Stomach (tissue), 9 donors: ENCODE results near the gene SPATA9. TPM values are rescaled to one million over a fixed set of nuclear protein-coding genes. Genes with fewer than 3 reads are reported as not detected.

Experiments used
- DNase-seq, 2 donors: peaks; one replicate each; pipeline versions ENCODE4 v3.0.0 to v3.0.0-alpha.2; 2013 to 2019
- H3K27ac ChIP-seq, 5 donors: fragments of 200-600 bp in 4 of 5; sonication (generic) in 4 of 5; one replicate each; pipeline ENCODE4 v1.5.1; 2013 to 2019; ENCODE audit warnings: mild to moderate bottlenecking in 1 of 5, moderate library complexity in 1 of 5
- H3K27me3 ChIP-seq, 3 donors: fragments of 200-600 bp; sonication (generic); one replicate each; pipeline ENCODE4 v1.5.1; 2017 to 2019; ENCODE audit warnings: mixed run types in 1 of 3
- H3K36me3 ChIP-seq, 4 donors: fragments of 200-600 bp; sonication (generic); 1 replicate in 3 of 4; 2 replicates in 1 of 4; pipeline ENCODE4 v1.5.1; 2016 to 2019
- H3K4me1 ChIP-seq, 4 donors: fragments of 200-600 bp; sonication (generic); one replicate each; pipeline ENCODE4 v1.5.1; 2016 to 2019
- H3K4me3 ChIP-seq, 4 donors: fragments of 200-600 bp; sonication (generic) in 3 of 4; one replicate each; pipeline ENCODE4 v1.5.1; 2016 to 2019; ENCODE audit warnings: mild to moderate bottlenecking in 1 of 4
- H3K9me3 ChIP-seq, 4 donors: fragments of 200-600 bp; sonication (generic); one replicate each; pipeline ENCODE4 v1.5.1; 2016 to 2019
- EP300 ChIP-seq: sonication (generic); formaldehyde crosslinking; IDR thresholded peaks from one replicate; pipeline ENCODE4 v1.6.1; 2017; ENCODE audit warnings: antibody characterized with exemption
- POLR2A ChIP-seq, 4 donors: fragments of 450-650 bp; IDR thresholded peaks; one replicate each; pipeline ENCODE4 v1.6.1; 2016; ENCODE audit warnings: antibody characterized with exemption in 4 of 4, control low read depth in 2 of 4, mild to moderate bottlenecking in 1 of 4, moderate library complexity in 1 of 4
- POLR2AphosphoS5 ChIP-seq, 3 donors: sonication (generic); formaldehyde crosslinking; IDR thresholded peaks; one replicate each; pipeline ENCODE4 v1.6.1; 2016; ENCODE audit warnings: antibody characterized with exemption in 3 of 3
- WGBS, 5 donors: extraction: QIAGEN DNeasy Blood & Tissue Kit in 3 of 5; methylation state at CpG; one replicate each; pipeline versions ENCODE4 v1.1.5 to v1.1.7; 2013 to 2018; 5-methylcytosine and 5-hydroxymethylcytosine counted together
- intact Hi-C: fragments of 100-400 bp; cut with DNase I; formaldehyde crosslinking; loops from one replicate; pipeline ENCODE4 v1.15.1; 2023; ENCODE audit warnings: low total_unique reads
- polyA plus RNA-seq, 3 donors: library from polyadenylated mRNA; stranded (reverse); fragments of 200-250 nt; gene quantifications; one replicate each; pipeline ENCODE4 v1.2.3, GENCODE V29; 2013
- total RNA-seq, 5 donors: library from RNA; depleted of rRNA; stranded (reverse); fragments of >200 nt; gene quantifications; one replicate each; pipeline versions ENCODE4 v1.1.0 to v1.2.3, GENCODE V29; 2014 to 2016
- TF ChIP-seq, protein P1 (sequence below), 7 experiments: fragments of 450-650 bp in 4 of 7; fragments of 200-600 bp in 3 of 7; sonication (generic) in 3 of 7; IDR thresholded peaks; one replicate each; pipeline ENCODE4 v1.5.1; 2016 to 2019; ENCODE audit warnings: antibody characterized with exemption in 7 of 7, control low read depth in 2 of 7, mild to moderate bottlenecking in 1 of 7
- donor health status: healthy with polysubstance abuse.
- donor health status: Bipolar disorder and iron deficiency.
- donor health status: healthy.

Gene SPATA9
- total and polyA plus RNA-seq, 8 donors = 0.35 to 0.55 TPM; not detected in 6

DNA sequence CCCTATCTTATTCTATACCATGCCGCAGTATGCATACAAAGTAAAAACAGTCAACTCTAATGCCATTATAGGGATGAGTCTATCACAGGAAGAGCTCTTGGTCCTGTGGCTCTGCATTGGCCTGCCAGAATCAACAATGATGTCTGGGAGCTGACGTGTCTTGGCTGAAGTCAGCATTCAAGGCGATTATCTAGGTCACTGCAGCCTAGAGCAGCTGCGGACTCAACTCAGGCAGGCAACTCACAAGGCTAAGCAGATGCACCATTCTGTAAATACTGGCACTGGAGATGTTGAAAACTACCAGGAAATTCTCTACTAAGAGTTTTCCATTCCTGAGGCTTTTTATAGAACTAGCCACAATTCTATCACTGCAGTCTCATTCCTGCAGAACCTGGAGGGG lies 13.3 kb downstream of the SPATA9 start:
- DNase-seq = peak; percentile 26 to 84
- Histone ChIP-seq H3K4me1 (peaks cover 0 to 25% (median 9%) of the 10 kb centered on the region in 4 donors), H3K4me3 (no peak overlapping the region), H3K27me3 (no peaks in the 10 kb centered on the region), H3K36me3 (no peaks in the 10 kb centered on the region), H3K9me3 (no peaks in the 10 kb centered on the region), H3K27ac (peak overlapping the region in 4 of 5 donors; percentile 44 to 76 (median 58))
- intact Hi-C loops = no loop called here
- TF ChIP-seq, protein P1, sequence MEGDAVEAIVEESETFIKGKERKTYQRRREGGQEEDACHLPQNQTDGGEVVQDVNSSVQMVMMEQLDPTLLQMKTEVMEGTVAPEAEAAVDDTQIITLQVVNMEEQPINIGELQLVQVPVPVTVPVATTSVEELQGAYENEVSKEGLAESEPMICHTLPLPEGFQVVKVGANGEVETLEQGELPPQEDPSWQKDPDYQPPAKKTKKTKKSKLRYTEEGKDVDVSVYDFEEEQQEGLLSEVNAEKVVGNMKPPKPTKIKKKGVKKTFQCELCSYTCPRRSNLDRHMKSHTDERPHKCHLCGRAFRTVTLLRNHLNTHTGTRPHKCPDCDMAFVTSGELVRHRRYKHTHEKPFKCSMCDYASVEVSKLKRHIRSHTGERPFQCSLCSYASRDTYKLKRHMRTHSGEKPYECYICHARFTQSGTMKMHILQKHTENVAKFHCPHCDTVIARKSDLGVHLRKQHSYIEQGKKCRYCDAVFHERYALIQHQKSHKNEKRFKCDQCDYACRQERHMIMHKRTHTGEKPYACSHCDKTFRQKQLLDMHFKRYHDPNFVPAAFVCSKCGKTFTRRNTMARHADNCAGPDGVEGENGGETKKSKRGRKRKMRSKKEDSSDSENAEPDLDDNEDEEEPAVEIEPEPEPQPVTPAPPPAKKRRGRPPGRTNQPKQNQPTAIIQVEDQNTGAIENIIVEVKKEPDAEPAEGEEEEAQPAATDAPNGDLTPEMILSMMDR (IDR thresholded peaks at IDR 0.05) = no peak
- no peak for TF ChIP-seq POLR2A (IDR thresholded peaks at IDR 0.05)
- peak; percentile 25 to 85 (median 46) for TF ChIP-seq POLR2AphosphoS5 (IDR thresholded peaks at IDR 0.05)
- peak; percentile 24 for TF ChIP-seq EP300
- 71 to 86% (median 76%) methylated on average over 4 of the region's 4 CpGs for WGBS, 5 donors

DNA sequence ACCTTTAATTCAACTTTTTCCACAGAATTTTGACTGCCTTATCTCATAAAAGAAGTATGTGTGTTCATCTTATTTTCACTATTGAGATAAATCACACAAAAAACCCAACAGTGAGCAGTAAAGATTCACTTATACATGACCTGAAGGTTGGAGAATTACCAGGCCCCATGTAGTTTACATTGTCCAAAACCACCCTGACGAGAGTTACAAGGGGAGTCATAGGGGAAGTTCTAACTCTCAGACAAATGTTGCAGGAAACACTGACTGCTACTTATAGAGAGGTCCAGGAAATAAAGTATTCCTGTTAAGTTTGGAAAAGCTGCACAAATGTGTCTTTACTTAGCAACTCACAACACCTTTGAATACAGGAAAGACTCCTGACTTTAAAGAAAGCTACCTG lies 14.1 kb downstream of the SPATA9 start:
- no peaks in the 10 kb centered on the region for H3K36me3 ChIP-seq
- WGBS, 5 donors = 72 to 79% (median 77%) methylated on average over 1 of the region's 1 CpG
- H3K27ac ChIP-seq = peak overlapping the region in 3 of 5 donors; percentile 43 to 76 (median 55)
- peaks cover 0 to 31% (median 15%) of the 10 kb centered on the region in 4 donors for H3K4me1 ChIP-seq
- no peaks in the 10 kb centered on the region for H3K9me3 ChIP-seq
- peak in 1 of 2 donors; percentile 43 for DNase-seq
- no peak overlapping the region for H3K4me3 ChIP-seq
- H3K27me3 ChIP-seq = no peaks in the 10 kb centered on the region
- TF ChIP-seq, protein P1 (IDR thresholded peaks at IDR 0.05) = no peak
- no peak for TF ChIP-seq EP300
- no peak for TF ChIP-seq POLR2A (IDR thresholded peaks at IDR 0.05)
- TF ChIP-seq POLR2AphosphoS5 (IDR thresholded peaks at IDR 0.05) = no peak
- intact Hi-C loops = no loop called here

GRCh38 chr5:95668216-95668615 lies 14.6 kb downstream of the SPATA9 start:
- Histone ChIP-seq H3K27ac (peak overlapping the region in 1 of 5 donors; percentile 49), H3K4me1 (peaks cover 0 to 31% (median 15%) of the 10 kb centered on the region in 4 donors), H3K36me3 (no peaks in the 10 kb centered on the region), H3K9me3 (no peaks in the 10 kb centered on the region), H3K27me3 (no peaks in the 10 kb centered on the region), H3K4me3 (no peak overlapping the region)
- intact Hi-C loops = no loop called here
- TF ChIP-seq POLR2AphosphoS5 (IDR thresholded peaks at IDR 0.05) (no peak), EP300 (no peak), POLR2A (IDR thresholded peaks at IDR 0.05) (no peak)
- TF ChIP-seq, protein P1 (IDR thresholded peaks at IDR 0.05) = no peak
- no peak for DNase-seq

DNA sequence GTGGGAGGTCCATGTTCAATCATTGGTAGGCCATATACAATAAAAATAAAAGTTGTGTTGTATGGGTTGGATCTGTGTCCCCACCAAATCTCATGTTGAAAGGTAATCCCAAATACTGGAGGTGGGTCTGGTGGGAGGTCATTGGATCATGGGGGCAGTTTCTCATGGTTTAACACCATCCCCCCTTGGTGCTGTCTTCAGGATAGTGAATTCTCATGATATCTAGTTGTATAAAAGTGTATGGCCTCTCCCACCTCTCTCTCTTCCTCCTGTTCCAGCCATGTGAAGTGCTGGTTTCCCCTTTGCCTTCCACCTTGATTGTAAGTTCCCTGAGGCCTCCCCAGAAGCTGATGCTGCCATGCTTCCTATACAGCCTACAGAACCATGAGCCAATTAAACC lies 15.1 kb downstream of the SPATA9 start:
- H3K4me3 ChIP-seq = no peak overlapping the region
- DNase-seq = no peak
- H3K27ac ChIP-seq = peak overlapping the region in 1 of 5 donors; percentile 49
- H3K27me3 ChIP-seq = no peaks in the 10 kb centered on the region
- no peaks in the 10 kb centered on the region for H3K36me3 ChIP-seq
- peaks cover 0 to 31% (median 15%) of the 10 kb centered on the region in 4 donors for H3K4me1 ChIP-seq
- no peaks in the 10 kb centered on the region for H3K9me3 ChIP-seq
- TF ChIP-seq POLR2A (IDR thresholded peaks at IDR 0.05) = no peak
- no peak for TF ChIP-seq EP300
- TF ChIP-seq, protein P1 (IDR thresholded peaks at IDR 0.05) = no peak
- no peak for TF ChIP-seq POLR2AphosphoS5 (IDR thresholded peaks at IDR 0.05)
- intact Hi-C loops = no loop called here
